Cerebellar cortex (tissue), 1 donor: ENCODE measurements around the gene USP10.
"Not testable (repeated sequence)": the region's sequence is repeated elsewhere in the genome, so short reads cannot be mapped to it uniquely, and the experiment has no call there.

Experiments
- DNase-seq: peaks from one replicate; pipeline ENCODE4 v3.0.0-alpha.2; 2015; ENCODE audit warnings: low spot score

USP10 gene

GRCh38 chr16:84673203-84673535 is 26.6 kb upstream of the USP10 start:
- no peak for DNase-seq

- DNase-seq = no peak
Measured at GRCh38 chr16:84673561-84673960, 26.2 kb upstream of the USP10 start.

- DNase-seq = no peak
Measured at GRCh38 chr16:84675423-84675822, 24.4 kb upstream of the USP10 start.

- no peak for DNase-seq
Measured at GRCh38 chr16:84675884-84676283, 23.9 kb upstream of the USP10 start.

GRCh38 chr16:84677017-84677803 is 22.6 kb upstream of the USP10 start:
- no peak for DNase-seq

- no peak for DNase-seq
Measured at GRCh38 chr16:84677849-84678248, 22.0 kb upstream of the USP10 start.

GRCh38 chr16:84678541-84678940 is 21.3 kb upstream of the USP10 start:
- DNase-seq = no peak

- no peak for DNase-seq
Measured at GRCh38 chr16:84680165-84680842, 19.5 kb upstream of the USP10 start.

- no peak for DNase-seq
Measured at GRCh38 chr16:84680843-84681629, 18.8 kb upstream of the USP10 start.

- no peak for DNase-seq
Measured at GRCh38 chr16:84683691-84684591, 15.9 kb upstream of the USP10 start.

GRCh38 chr16:84684592-84684965 is 15.2 kb upstream of the USP10 start:
- DNase-seq = no peak

- DNase-seq = no peak
Measured at GRCh38 chr16:84685210-84685609, 14.6 kb upstream of the USP10 start.

- no peak for DNase-seq
Measured at GRCh38 chr16:84686707-84687298, 13.0 kb upstream of the USP10 start.

GRCh38 chr16:84687715-84688114 is 12.1 kb upstream of the USP10 start:
- DNase-seq = no peak

GRCh38 chr16:84688163-84688562 is 11.6 kb upstream of the USP10 start:
- not testable (repeated sequence) for DNase-seq

- no peak for DNase-seq
Measured at GRCh38 chr16:84689111-84689510, 10.7 kb upstream of the USP10 start.

GRCh38 chr16:84690088-84690819 is 9.5 kb upstream of the USP10 start:
- DNase-seq = no peak

- DNase-seq = no peak
Measured at GRCh38 chr16:84692451-84693214, 7.2 kb upstream of the USP10 start.

- DNase-seq = not testable (repeated sequence)
Measured at GRCh38 chr16:84693869-84694268, 5.9 kb upstream of the USP10 start.

- no peak for DNase-seq
Measured at GRCh38 chr16:84694980-84695379, 4.8 kb upstream of the USP10 start.
